Measurements from ENCODE around the gene CPB1.

- TF ChIP-seq YY1 (IDR thresholded peaks at IDR 0.05; ENCODE audit: insufficient read depth, insufficient read length) (no peak), SUZ12 (IDR thresholded peaks at IDR 0.05; ENCODE audit: extremely low read depth, insufficient read depth, insufficient read length) (no peak)
Observed at GRCh38 chr3:148882288-148882687, 54.7 kb downstream of the CPB1 start.
